Neural cell (in vitro differentiated cells): Measurements from ENCODE around the gene SH3PXD2A. TPM values are rescaled to one million over a fixed set of nuclear protein-coding genes. Genes with fewer than 3 reads are reported as not detected.

Experiments
- H2AFZ ChIP-seq: fragments of 200-600, 300-800 bp; sonication (generic), shearing (Covaris generic); 2 replicates; pipeline ENCODE4 v1.6.0; 2014; ENCODE audit warnings: low read depth, mild to moderate bottlenecking, antibody characterized with exemption, low read length, moderate library complexity
- H3F3A ChIP-seq: fragments of 200-600 bp; shearing (Covaris generic); 2 replicates; pipeline ENCODE4 v1.6.1; 2016; ENCODE audit warnings: mild to moderate bottlenecking, moderate library complexity, mixed read lengths, antibody characterized with exemption, low read length; ENCODE audit not compliant: insufficient read depth, poor library complexity, severe bottlenecking
- H3K27ac ChIP-seq: fragments of 200-600, 300-800 bp; sonication (generic), shearing (Covaris generic); 2 replicates; pipeline ENCODE4 v1.5.1; 2014; ENCODE audit warnings: mild to moderate bottlenecking, low read length, moderate library complexity
- H3K27me3 ChIP-seq: fragments of 300-800, 200-600 bp; sonication (generic), shearing (Covaris generic); 2 replicates; pipeline ENCODE4 v1.6.0; 2014; ENCODE audit warnings: mild to moderate bottlenecking, low read depth, low read length, moderate library complexity; ENCODE audit not compliant: insufficient read depth
- H3K36me3 ChIP-seq: fragments of 300-800, 200-600 bp; sonication (generic), shearing (Covaris generic); 2 replicates; pipeline ENCODE4 v1.5.1; 2014; ENCODE audit warnings: mild to moderate bottlenecking, antibody characterized with exemption, low read length, moderate library complexity; ENCODE audit not compliant: insufficient read depth
- H3K4me2 ChIP-seq: fragments of 300-800, 200-600 bp; sonication (generic), shearing (Covaris generic); 2 replicates; pipeline ENCODE4 v1.6.0; 2014; ENCODE audit warnings: mild to moderate bottlenecking, low read length
- H3K4me3 ChIP-seq: fragments of 300-800, 200-600 bp; sonication (generic), shearing (Covaris generic); 2 replicates; pipeline ENCODE4 v1.5.1; 2014; ENCODE audit warnings: mild to moderate bottlenecking, low read length, moderate library complexity
- H3K79me2 ChIP-seq: fragments of 200-600 bp; shearing (Covaris generic); replicated peaks from 2 replicates; pipeline ENCODE4 v1.6.0; 2014; ENCODE audit warnings: mild to moderate bottlenecking, low read length, moderate library complexity; ENCODE audit not compliant: insufficient read depth
- H3K9ac ChIP-seq: fragments of 300-800, 200-600 bp; sonication (generic), shearing (Covaris generic); 2 replicates; pipeline ENCODE4 v1.6.1; 2016; ENCODE audit warnings: mild to moderate bottlenecking, low read length, mixed read lengths
- H3K9me2 ChIP-seq: fragments of 200-600 bp; shearing (Covaris generic); 2 replicates; pipeline ENCODE4 v1.6.1; 2016; ENCODE audit warnings: mild to moderate bottlenecking, low read length, mixed read lengths; ENCODE audit not compliant: insufficient read depth
- H3K9me3 ChIP-seq: fragments of 200-600, 300-800 bp; sonication (generic), shearing (Covaris generic); 2 replicates; pipeline ENCODE4 v1.6.1; 2016; ENCODE audit warnings: mild to moderate bottlenecking, mixed run types, low read length, moderate library complexity, mixed read lengths
- H4K20me1 ChIP-seq: fragments of 200-600 bp; shearing (Covaris generic); 2 replicates; pipeline ENCODE4 v1.6.1; 2016; ENCODE audit warnings: mild to moderate bottlenecking, mixed run types; ENCODE audit not compliant: insufficient read depth
- CTCF ChIP-seq: fragments of 450-650 bp; IDR thresholded peaks from 2 replicates; pipeline ENCODE4 v1.5.1; 2014; ENCODE audit warnings: antibody characterized with exemption, mild to moderate bottlenecking, moderate library complexity; ENCODE audit not compliant: poor library complexity, severe bottlenecking
- EP300 ChIP-seq: fragments of 450-650 bp; conservative IDR thresholded peaks from 2 replicates; pipeline ENCODE4 v1.6.1; 2014; ENCODE audit warnings: antibody characterized with exemption, mild to moderate bottlenecking, moderate library complexity; ENCODE audit not compliant: poor library complexity, severe bottlenecking
- EZH2 ChIP-seq: fragments of 200-600, 300-800 bp; shearing (Covaris generic), sonication (generic); IDR thresholded peaks from 2 replicates; pipeline ENCODE4 v1.6.1; 2014; ENCODE audit warnings: antibody characterized with exemption, low read length, borderline replicate concordance, mild to moderate bottlenecking; ENCODE audit not compliant: insufficient read depth, poor library complexity, severe bottlenecking
- MXI1 ChIP-seq: fragments of 450-650 bp; conservative IDR thresholded peaks from 2 replicates; pipeline ENCODE4 v1.6.1; 2014; ENCODE audit warnings: antibody characterized with exemption, mild to moderate bottlenecking; ENCODE audit not compliant: poor library complexity, severe bottlenecking
- POLR2AphosphoS5 ChIP-seq: IDR thresholded peaks from 2 replicates; pipeline ENCODE4 v1.6.1; 2012
- RAD21 ChIP-seq: fragments of 450-650 bp; conservative IDR thresholded peaks from 2 replicates; pipeline ENCODE4 v1.6.1; 2014; ENCODE audit warnings: antibody characterized with exemption, mild to moderate bottlenecking, moderate library complexity
- SMC3 ChIP-seq: fragments of 450-650 bp; conservative IDR thresholded peaks from 2 replicates; pipeline ENCODE4 v1.6.1; 2014; ENCODE audit warnings: antibody characterized with exemption, mild to moderate bottlenecking, moderate library complexity; ENCODE audit not compliant: poor library complexity
- TAF1 ChIP-seq: IDR thresholded peaks from 2 replicates; pipeline ENCODE4 v1.6.1; 2012; ENCODE audit warnings: low read depth
- polyA plus RNA-seq: library from polyadenylated mRNA; depleted of rRNA; stranded (reverse); fragments of >200 nt; gene quantifications from 2 replicates; pipeline ENCODE4 v1.2.3, GENCODE V29; 2014
- TF ChIP-seq, protein P1 (sequence below): IDR thresholded peaks from 2 replicates; pipeline ENCODE4 v1.6.1; 2012; ENCODE audit warnings: borderline replicate concordance

Gene SH3PXD2A
- polyA plus RNA-seq, 1 donor from 2014 or later: 5.2 TPM

GRCh38 chr10:103820101-103821062 is 35.0 kb downstream of the SH3PXD2A start:
- TF ChIP-seq EZH2 (no peak), POLR2AphosphoS5 (no peak), CTCF (no peak), TAF1 (no peak)
- H3K9me3 ChIP-seq: no peaks in the 10 kb centered on the region
- H3F3A ChIP-seq: no peaks in the 10 kb centered on the region
- H3K4me2 ChIP-seq: no peak overlapping the region
- no peaks in the 10 kb centered on the region for H3K27me3 ChIP-seq
- H3K9me2 ChIP-seq: no peaks in the 10 kb centered on the region
- H3K9ac ChIP-seq: no peak overlapping the region
- H2AFZ ChIP-seq: no peak overlapping the region
- H3K36me3 ChIP-seq: no peaks in the 10 kb centered on the region
- H3K79me2 ChIP-seq: no peaks in the 10 kb centered on the region
- no peaks in the 10 kb centered on the region for H4K20me1 ChIP-seq
- no peak overlapping the region for H3K4me3 ChIP-seq
- no peak overlapping the region for H3K27ac ChIP-seq

GRCh38 chr10:103819493-103819892 is 35.9 kb downstream of the SH3PXD2A start:
- Histone ChIP-seq H3K4me3 (no peak overlapping the region), H3K9me3 (no peaks in the 10 kb centered on the region), H3F3A (no peaks in the 10 kb centered on the region), H3K27ac (no peak overlapping the region), H3K9ac (no peak overlapping the region), H3K36me3 (no peaks in the 10 kb centered on the region), H3K4me2 (no peak overlapping the region), H3K79me2 (no peaks in the 10 kb centered on the region), H3K9me2 (no peaks in the 10 kb centered on the region), H4K20me1 (no peaks in the 10 kb centered on the region), H3K27me3 (no peaks in the 10 kb centered on the region), H2AFZ (no peak overlapping the region)
- TF ChIP-seq EZH2 (no peak), TAF1 (no peak), CTCF (no peak), MXI1 (no peak), RAD21 (no peak), POLR2AphosphoS5 (no peak), EP300 (no peak), SMC3 (no peak)
- TF ChIP-seq, protein P1, sequence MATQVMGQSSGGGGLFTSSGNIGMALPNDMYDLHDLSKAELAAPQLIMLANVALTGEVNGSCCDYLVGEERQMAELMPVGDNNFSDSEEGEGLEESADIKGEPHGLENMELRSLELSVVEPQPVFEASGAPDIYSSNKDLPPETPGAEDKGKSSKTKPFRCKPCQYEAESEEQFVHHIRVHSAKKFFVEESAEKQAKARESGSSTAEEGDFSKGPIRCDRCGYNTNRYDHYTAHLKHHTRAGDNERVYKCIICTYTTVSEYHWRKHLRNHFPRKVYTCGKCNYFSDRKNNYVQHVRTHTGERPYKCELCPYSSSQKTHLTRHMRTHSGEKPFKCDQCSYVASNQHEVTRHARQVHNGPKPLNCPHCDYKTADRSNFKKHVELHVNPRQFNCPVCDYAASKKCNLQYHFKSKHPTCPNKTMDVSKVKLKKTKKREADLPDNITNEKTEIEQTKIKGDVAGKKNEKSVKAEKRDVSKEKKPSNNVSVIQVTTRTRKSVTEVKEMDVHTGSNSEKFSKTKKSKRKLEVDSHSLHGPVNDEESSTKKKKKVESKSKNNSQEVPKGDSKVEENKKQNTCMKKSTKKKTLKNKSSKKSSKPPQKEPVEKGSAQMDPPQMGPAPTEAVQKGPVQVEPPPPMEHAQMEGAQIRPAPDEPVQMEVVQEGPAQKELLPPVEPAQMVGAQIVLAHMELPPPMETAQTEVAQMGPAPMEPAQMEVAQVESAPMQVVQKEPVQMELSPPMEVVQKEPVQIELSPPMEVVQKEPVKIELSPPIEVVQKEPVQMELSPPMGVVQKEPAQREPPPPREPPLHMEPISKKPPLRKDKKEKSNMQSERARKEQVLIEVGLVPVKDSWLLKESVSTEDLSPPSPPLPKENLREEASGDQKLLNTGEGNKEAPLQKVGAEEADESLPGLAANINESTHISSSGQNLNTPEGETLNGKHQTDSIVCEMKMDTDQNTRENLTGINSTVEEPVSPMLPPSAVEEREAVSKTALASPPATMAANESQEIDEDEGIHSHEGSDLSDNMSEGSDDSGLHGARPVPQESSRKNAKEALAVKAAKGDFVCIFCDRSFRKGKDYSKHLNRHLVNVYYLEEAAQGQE: no peak
